Esophagus muscularis mucosa (tissue), 4 donors: ENCODE results near the gene UBD. TPM values are rescaled to one million over a fixed set of nuclear protein-coding genes. Genes with fewer than 3 reads are reported as not detected.

Experiments used
- DNase-seq: peaks from one replicate; pipeline ENCODE4 v3.0.0-alpha.2; 2017; ENCODE audit errors: extremely low spot score
- H3K27ac ChIP-seq, 4 donors: fragments of 200-600 bp; sonication (generic); replicated peaks in 1 of 4; 1 replicate in 3 of 4; 2 replicates in 1 of 4; pipeline ENCODE4 v1.5.1; 2016 to 2019; ENCODE audit warnings: mild to moderate bottlenecking in 1 of 4
- H3K27me3 ChIP-seq, 4 donors: fragments of 200-600 bp; sonication (generic); one replicate each; pipeline versions ENCODE4 v1.5.1 to v1.6.0; 2016 to 2019
- H3K36me3 ChIP-seq, 4 donors: fragments of 200-600 bp; sonication (generic); one replicate each; pipeline ENCODE4 v1.5.1; 2016 to 2019
- H3K4me1 ChIP-seq, 4 donors: fragments of 200-600 bp; sonication (generic); one replicate each; pipeline ENCODE4 v1.5.1; 2016 to 2019
- H3K4me3 ChIP-seq, 4 donors: fragments of 200-600 bp; sonication (generic); 1 replicate in 2 of 4; 2 replicates in 2 of 4; pipeline ENCODE4 v1.5.1; 2016 to 2019; ENCODE audit warnings: mild to moderate bottlenecking in 4 of 4, moderate library complexity in 1 of 4
- H3K9me3 ChIP-seq, 4 donors: fragments of 200-600 bp; sonication (generic); 1 replicate in 3 of 4; 2 replicates in 1 of 4; pipeline ENCODE4 v1.5.1; 2016 to 2019
- EP300 ChIP-seq: sonication (generic); formaldehyde crosslinking; IDR thresholded peaks from one replicate; pipeline ENCODE4 v1.6.1; 2017; ENCODE audit warnings: antibody characterized with exemption
- POLR2A ChIP-seq: fragments of 450-650 bp; IDR thresholded peaks from one replicate; pipeline ENCODE4 v1.6.1; 2017; ENCODE audit warnings: antibody characterized with exemption, moderate library complexity, mild to moderate bottlenecking, low read depth
- POLR2AphosphoS5 ChIP-seq, 2 donors: sonication (generic); formaldehyde crosslinking; IDR thresholded peaks; one replicate each; pipeline ENCODE4 v1.6.1; 2017; ENCODE audit warnings: antibody characterized with exemption in 2 of 2
- WGBS: methylation state at CpG from one replicate; pipeline ENCODE4 v1.1.5; 2018; 5-methylcytosine and 5-hydroxymethylcytosine counted together
- intact Hi-C: fragments of 100-400 bp; cut with DNase I; formaldehyde crosslinking; loops from one replicate; pipeline ENCODE4 v1.15.1; 2023
- total RNA-seq, 4 donors: library from RNA; depleted of rRNA; stranded (reverse); fragments of >200 nt; gene quantifications; one replicate each; pipeline versions ENCODE4 v1.1.0 to v1.2.1, GENCODE V29; 2016
- TF ChIP-seq, protein P1 (sequence below), 3 experiments: fragments of 200-600 bp in 2 of 3; fragments of 450-650 bp in 1 of 3; sonication (generic) in 2 of 3; IDR thresholded peaks; one replicate each; pipeline ENCODE4 v1.5.1; 2017 to 2019; ENCODE audit warnings: antibody characterized with exemption in 3 of 3, mild to moderate bottlenecking in 2 of 3, moderate library complexity in 1 of 3

Gene UBD
- total RNA-seq, 4 donors from 2014 or later, result 0.50 TPM; not detected in 3

DNA sequence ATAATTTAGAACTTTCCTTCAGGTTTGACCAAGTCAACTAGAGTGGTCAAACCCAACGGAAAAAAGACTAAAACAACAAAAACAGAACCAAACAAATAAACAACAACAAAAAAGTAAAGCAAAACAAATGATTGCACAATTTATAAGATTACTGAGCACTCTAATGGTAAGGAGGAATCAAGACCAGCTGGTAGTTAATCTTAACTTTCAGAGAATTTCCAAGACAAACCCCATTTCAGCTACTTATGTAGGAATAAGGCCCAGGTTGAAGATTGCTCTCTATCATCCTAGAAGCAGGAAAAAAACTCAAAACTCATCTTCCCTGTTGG lies 34.3 kb downstream of the UBD start:
- WGBS, result 0% methylated on average over 1 of the region's 1 CpG

DNA sequence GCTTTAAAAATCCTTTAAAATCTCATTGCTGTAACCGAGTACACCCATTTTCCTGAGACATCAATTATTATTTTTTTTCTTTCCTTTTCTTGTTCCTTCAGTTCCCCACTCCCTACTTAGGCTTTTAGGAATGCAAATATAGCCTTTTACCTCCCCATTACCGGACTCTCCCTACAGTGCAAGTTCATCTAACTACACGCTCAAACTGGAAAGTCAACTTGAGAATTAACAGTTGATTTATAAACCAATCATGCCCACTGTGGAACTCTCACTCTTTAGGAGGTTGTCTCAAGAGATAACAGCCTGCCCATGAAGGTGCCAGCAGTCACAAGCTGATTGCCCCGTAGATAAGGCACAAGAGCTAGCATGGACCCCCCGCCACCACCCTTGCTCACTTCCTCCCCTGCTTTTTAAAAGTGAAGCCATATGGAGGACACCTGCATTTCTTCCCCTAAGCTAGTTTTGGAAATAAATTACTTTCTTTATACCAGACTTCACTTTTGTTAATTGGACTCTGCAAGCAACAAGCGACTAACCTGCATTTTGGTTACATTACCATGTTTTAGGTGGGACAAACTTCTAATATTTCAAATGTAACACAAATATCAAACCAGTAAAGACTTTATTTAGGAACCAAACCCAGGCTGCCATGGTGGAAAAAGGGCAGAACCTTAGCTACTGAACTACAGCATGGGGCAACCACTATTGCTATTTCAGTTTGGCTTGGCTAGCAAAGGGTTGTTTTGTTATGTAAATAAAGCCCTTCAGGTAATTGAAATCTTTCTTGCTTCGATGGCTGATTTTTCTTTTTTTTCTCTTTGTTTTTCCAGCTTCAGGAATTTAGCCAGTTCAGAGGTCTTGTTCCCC lies 34.9 kb downstream of the UBD start:
- no peak for DNase-seq
- TF ChIP-seq, protein P1, sequence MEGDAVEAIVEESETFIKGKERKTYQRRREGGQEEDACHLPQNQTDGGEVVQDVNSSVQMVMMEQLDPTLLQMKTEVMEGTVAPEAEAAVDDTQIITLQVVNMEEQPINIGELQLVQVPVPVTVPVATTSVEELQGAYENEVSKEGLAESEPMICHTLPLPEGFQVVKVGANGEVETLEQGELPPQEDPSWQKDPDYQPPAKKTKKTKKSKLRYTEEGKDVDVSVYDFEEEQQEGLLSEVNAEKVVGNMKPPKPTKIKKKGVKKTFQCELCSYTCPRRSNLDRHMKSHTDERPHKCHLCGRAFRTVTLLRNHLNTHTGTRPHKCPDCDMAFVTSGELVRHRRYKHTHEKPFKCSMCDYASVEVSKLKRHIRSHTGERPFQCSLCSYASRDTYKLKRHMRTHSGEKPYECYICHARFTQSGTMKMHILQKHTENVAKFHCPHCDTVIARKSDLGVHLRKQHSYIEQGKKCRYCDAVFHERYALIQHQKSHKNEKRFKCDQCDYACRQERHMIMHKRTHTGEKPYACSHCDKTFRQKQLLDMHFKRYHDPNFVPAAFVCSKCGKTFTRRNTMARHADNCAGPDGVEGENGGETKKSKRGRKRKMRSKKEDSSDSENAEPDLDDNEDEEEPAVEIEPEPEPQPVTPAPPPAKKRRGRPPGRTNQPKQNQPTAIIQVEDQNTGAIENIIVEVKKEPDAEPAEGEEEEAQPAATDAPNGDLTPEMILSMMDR (IDR thresholded peaks at IDR 0.05), result no peak
- TF ChIP-seq EP300 (no peak), POLR2AphosphoS5 (IDR thresholded peaks at IDR 0.05) (no peak), POLR2A (no peak)
- WGBS, result 70% methylated on average over 7 of the region's 7 CpGs
- no peaks in the 10 kb centered on the region for H3K4me1 ChIP-seq
- H3K9me3 ChIP-seq, result no peaks in the 10 kb centered on the region
- H3K36me3 ChIP-seq, result no peaks in the 10 kb centered on the region
- intact Hi-C loops, result no loop called here
- H3K27me3 ChIP-seq, result no peaks in the 10 kb centered on the region
- no peak overlapping the region for H3K27ac ChIP-seq
- no peak overlapping the region for H3K4me3 ChIP-seq

More for the DNA sequence above, 34.3 kb downstream of the UBD start:
- Histone ChIP-seq H3K27me3 (no peaks in the 10 kb centered on the region), H3K36me3 (no peaks in the 10 kb centered on the region), H3K27ac (no peak overlapping the region), H3K9me3 (no peaks in the 10 kb centered on the region), H3K4me1 (no peaks in the 10 kb centered on the region), H3K4me3 (no peak overlapping the region)
- DNase-seq, result no peak
- intact Hi-C loops, result no loop called here
- TF ChIP-seq POLR2A (no peak), POLR2AphosphoS5 (IDR thresholded peaks at IDR 0.05) (no peak)

DNA sequence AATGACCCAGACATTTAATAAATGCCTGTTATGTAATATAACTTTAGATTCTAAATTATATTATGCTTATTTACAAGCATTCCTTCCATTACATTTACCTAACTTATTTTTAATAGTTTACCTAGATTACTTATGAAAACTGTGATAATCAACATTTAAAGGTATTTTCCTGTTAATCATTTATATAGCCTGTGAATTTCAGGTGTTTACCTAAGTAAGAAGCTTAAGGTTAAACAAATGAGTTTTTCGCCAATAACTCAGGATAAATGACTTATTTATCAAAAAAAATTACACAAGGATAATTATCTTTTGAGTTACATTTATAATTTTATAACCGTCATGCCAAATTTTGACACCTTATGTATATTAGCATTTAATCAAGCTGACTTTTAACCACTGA lies 35.5 kb downstream of the UBD start:
- H3K4me1 ChIP-seq, result no peaks in the 10 kb centered on the region
- DNase-seq, result no peak
- 85% methylated on average over 2 of the region's 2 CpGs for WGBS
- H3K27ac ChIP-seq, result no peak overlapping the region
- H3K27me3 ChIP-seq, result no peaks in the 10 kb centered on the region
- no peak overlapping the region for H3K4me3 ChIP-seq
- TF ChIP-seq POLR2A (no peak), POLR2AphosphoS5 (IDR thresholded peaks at IDR 0.05) (no peak), EP300 (no peak)
- TF ChIP-seq, protein P1 (IDR thresholded peaks at IDR 0.05), result no peak
- no peaks in the 10 kb centered on the region for H3K9me3 ChIP-seq
- intact Hi-C loops, result no loop called here
- H3K36me3 ChIP-seq, result no peaks in the 10 kb centered on the region

DNA sequence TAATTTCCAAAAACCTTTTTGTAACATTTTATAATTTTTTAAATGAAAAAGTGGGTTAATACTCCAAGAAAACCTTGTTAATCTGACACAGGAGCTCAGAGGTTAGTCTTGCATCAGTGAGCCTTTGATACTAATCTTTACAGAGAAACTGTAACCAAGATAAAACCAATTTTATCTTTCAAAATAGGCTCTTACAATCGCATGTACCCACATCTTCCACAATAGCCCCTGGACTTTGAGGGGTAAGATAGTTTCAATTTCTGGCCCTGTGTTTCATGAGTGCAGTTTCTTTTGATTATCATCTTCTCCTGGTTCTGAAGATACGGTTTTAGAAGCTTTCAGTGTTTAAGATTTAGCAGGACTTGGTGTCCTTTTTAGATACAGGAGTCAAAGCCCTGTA lies 37.3 kb downstream of the UBD start:
- Histone ChIP-seq H3K27ac (no peak overlapping the region), H3K36me3 (no peaks in the 10 kb centered on the region), H3K4me1 (no peaks in the 10 kb centered on the region), H3K4me3 (no peak overlapping the region), H3K9me3 (no peaks in the 10 kb centered on the region), H3K27me3 (no peaks in the 10 kb centered on the region)
- DNase-seq, result no peak
- 76% methylated on average over 2 of the region's 2 CpGs for WGBS
- TF ChIP-seq EP300 (no peak), POLR2A (no peak), POLR2AphosphoS5 (IDR thresholded peaks at IDR 0.05) (no peak)
- TF ChIP-seq, protein P1 (IDR thresholded peaks at IDR 0.05), result no peak
- intact Hi-C loops, result no loop called here

DNA sequence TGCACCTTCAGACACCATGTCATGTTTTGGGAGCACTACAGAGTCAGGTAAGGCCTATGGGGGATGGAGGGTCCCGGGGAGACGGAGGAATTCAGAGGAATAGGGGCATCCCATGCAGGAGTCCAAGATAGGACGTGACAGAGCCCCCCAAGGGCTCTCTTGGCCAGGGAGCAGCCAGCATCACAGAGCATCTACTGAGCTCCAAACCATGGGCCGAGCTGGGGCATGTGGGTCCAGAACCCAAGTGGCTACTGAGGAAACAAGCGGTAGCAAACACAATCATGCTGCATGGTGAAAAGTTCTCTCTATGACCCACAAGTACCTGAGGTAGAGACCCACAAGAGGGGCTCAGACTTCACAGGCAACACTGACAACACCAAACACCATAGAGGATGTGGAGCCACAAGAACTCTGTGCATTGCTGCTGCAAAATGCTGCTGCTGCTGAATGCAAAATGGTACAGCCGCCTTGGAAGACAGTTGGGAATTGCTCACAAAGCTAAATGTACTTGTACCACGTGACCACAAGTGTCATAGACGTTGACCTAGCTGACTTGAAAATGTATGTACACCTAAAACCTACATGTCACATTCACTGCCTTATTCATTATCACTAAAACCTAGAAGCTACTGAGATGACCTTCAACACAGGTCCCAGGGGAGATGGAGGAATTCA lies 38.4 kb downstream of the UBD start:
- Histone ChIP-seq H3K4me3 (no peak overlapping the region), H3K27me3 (no peaks in the 10 kb centered on the region), H3K36me3 (no peaks in the 10 kb centered on the region), H3K9me3 (no peaks in the 10 kb centered on the region), H3K27ac (no peak overlapping the region), H3K4me1 (no peaks in the 10 kb centered on the region)
- WGBS, result 71% methylated on average over 8 of the region's 8 CpGs
- peak; percentile 77 for DNase-seq
- intact Hi-C loops, result no loop called here
- TF ChIP-seq EP300 (no peak), POLR2A (no peak), POLR2AphosphoS5 (IDR thresholded peaks at IDR 0.05) (no peak)
- TF ChIP-seq, protein P1 (IDR thresholded peaks at IDR 0.05), result no peak
